Neuronal stem cell (in vitro differentiated cells): ENCODE measurements around the gene ECSIT.

Experiments used
- DNase-seq: peaks from one replicate; pipeline ENCODE4 v3.0.0-alpha.2; 2013; ENCODE audit warnings: low spot score
- H2AFZ ChIP-seq: one replicate; pipeline ENCODE4 v1.6.1; 2013; ENCODE audit warnings: mild to moderate bottlenecking, low read length, inconsistent platforms
- H2AK5ac ChIP-seq: 2 replicates; pipeline ENCODE4 v1.6.1; 2013; ENCODE audit warnings: low read depth, mild to moderate bottlenecking, inconsistent platforms, low read length, moderate library complexity, mixed read lengths
- H2BK120ac ChIP-seq: 2 replicates; pipeline ENCODE4 v1.6.1; 2013; ENCODE audit warnings: low read depth, mild to moderate bottlenecking, inconsistent platforms, low read length, moderate library complexity, mixed read lengths
- H2BK12ac ChIP-seq: one replicate; pipeline ENCODE4 v1.6.1; 2013; ENCODE audit warnings: low read length, inconsistent platforms
- H2BK15ac ChIP-seq: 2 replicates; pipeline ENCODE4 v1.6.1; 2013; ENCODE audit warnings: mild to moderate bottlenecking, low read length, inconsistent platforms, mixed read lengths
- H2BK5ac ChIP-seq: one replicate; pipeline ENCODE4 v1.6.1; 2013; ENCODE audit warnings: inconsistent platforms, mild to moderate bottlenecking, low read length, moderate library complexity
- H3K14ac ChIP-seq: one replicate; pipeline ENCODE4 v1.6.1; 2013; ENCODE audit warnings: low read length, inconsistent platforms
- H3K18ac ChIP-seq: 2 replicates; pipeline ENCODE4 v1.6.1; 2013; ENCODE audit warnings: low read length, inconsistent platforms
- H3K23ac ChIP-seq: 2 replicates; pipeline ENCODE4 v1.6.1; 2013; ENCODE audit warnings: low read depth, mild to moderate bottlenecking, mixed read lengths, low read length, inconsistent platforms; ENCODE audit not compliant: poor library complexity
- H3K27ac ChIP-seq: replicated peaks from 3 replicates; pipeline ENCODE4 v1.5.1; 2013; ENCODE audit warnings: low read length, inconsistent platforms
- H3K27me3 ChIP-seq, 3 experiments: 2 replicates each; pipeline ENCODE4 v1.6.1; 2013; ENCODE audit warnings: low read length in 3 of 3, mild to moderate bottlenecking in 2 of 3, inconsistent platforms in 1 of 3, low read depth in 1 of 3, mixed read lengths in 1 of 3, moderate library complexity in 1 of 3; ENCODE audit not compliant: control insufficient read depth in 3 of 3, insufficient read depth in 3 of 3
- H3K36me3 ChIP-seq, 2 donors: replicated peaks in 1 of 2; 2 replicates each; pipeline ENCODE4 v1.6.1; 2013; ENCODE audit warnings: low read length in 2 of 2; ENCODE audit not compliant: control insufficient read depth in 2 of 2, insufficient read depth in 2 of 2
- H3K4ac ChIP-seq: 2 replicates; pipeline ENCODE4 v1.6.1; 2013; ENCODE audit warnings: inconsistent platforms, mild to moderate bottlenecking, low read length, moderate library complexity
- H3K4me1 ChIP-seq, 2 donors: 1 replicate in 1 of 2; 2 replicates in 1 of 2; pipeline ENCODE4 v1.6.1; 2013; ENCODE audit warnings: low read length in 2 of 2, low read depth in 1 of 2; ENCODE audit not compliant: control insufficient read depth in 2 of 2, insufficient read depth in 1 of 2
- H3K4me2 ChIP-seq: one replicate; pipeline ENCODE4 v1.6.1; 2013; ENCODE audit warnings: mild to moderate bottlenecking, low read length, inconsistent platforms; ENCODE audit not compliant: insufficient read depth, poor library complexity, severe bottlenecking
- H3K4me3 ChIP-seq, 2 donors: 2 replicates each; pipeline ENCODE4 v1.5.1; 2013; ENCODE audit warnings: low read length in 2 of 2, mild to moderate bottlenecking in 2 of 2, inconsistent platforms in 1 of 2, moderate library complexity in 1 of 2
- H3K79me1 ChIP-seq: one replicate; pipeline ENCODE4 v1.6.1; 2013; ENCODE audit warnings: low read depth, mild to moderate bottlenecking, inconsistent platforms, low read length, moderate library complexity
- H3K9ac ChIP-seq: one replicate; pipeline ENCODE4 v1.6.1; 2013; ENCODE audit warnings: mild to moderate bottlenecking, low read depth, low read length, inconsistent platforms; ENCODE audit not compliant: poor library complexity
- H3K9me3 ChIP-seq, 2 donors: replicated peaks in 1 of 2; 2 replicates each; pipeline versions ENCODE3 to v1.6.1; 2013; ENCODE audit warnings: low read length in 2 of 2, mild to moderate bottlenecking in 2 of 2, inconsistent platforms in 1 of 2, low read depth in 1 of 2, mixed read lengths in 1 of 2, moderate library complexity in 1 of 2; ENCODE audit not compliant: control insufficient read depth in 2 of 2, insufficient read depth in 1 of 2
- H4K8ac ChIP-seq: one replicate; pipeline ENCODE4 v1.6.1; 2013; ENCODE audit warnings: low read depth, mild to moderate bottlenecking, inconsistent platforms, low read length, moderate library complexity
- H4K91ac ChIP-seq: one replicate; pipeline ENCODE4 v1.6.1; 2013; ENCODE audit warnings: low read length, low read depth, mild to moderate bottlenecking, inconsistent platforms; ENCODE audit not compliant: poor library complexity
- WGBS, 2 donors: extraction: QIAGEN DNeasy Blood & Tissue Kit; methylation state at CpG; one replicate each; pipeline ENCODE4 v1.1.7; 2013; ENCODE audit warnings: missing lambda C conversion rate in 2 of 2, mixed read lengths in 1 of 2; ENCODE audit not compliant: insufficient read length in 2 of 2, insufficient replicate concordance in 1 of 2; ENCODE audit errors: extremely low coverage in 2 of 2; 5-methylcytosine and 5-hydroxymethylcytosine counted together

The ECSIT gene

DNA sequence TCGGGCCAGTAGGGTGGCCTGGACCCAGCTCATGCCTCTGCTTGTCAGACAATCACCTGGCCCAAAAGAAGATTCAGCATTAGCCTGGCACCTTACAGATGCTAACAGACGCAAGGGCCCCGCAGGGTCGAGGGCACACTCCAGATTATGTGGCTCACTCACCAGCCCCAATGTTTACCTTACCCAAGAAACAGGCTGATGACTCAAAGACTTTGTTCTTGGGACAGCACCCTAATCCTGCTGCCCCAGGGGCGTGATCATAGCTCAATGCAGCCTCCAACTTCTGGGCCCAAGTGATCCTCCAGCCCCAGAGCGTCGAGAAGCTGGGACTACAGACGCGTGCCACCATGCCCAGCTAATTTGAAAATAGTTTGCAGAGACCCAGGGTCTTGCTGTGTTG is 9.8 kb downstream of the ECSIT start:
- no CpG with 5 or more reads among the region's 9 CpGs for WGBS, 2 donors
- H3K4ac ChIP-seq = no peak overlapping the region
- no peak overlapping the region for H2BK12ac ChIP-seq
- no peak overlapping the region for H2BK15ac ChIP-seq
- DNase-seq = no peak
- no peak overlapping the region for H2BK120ac ChIP-seq
- no peak overlapping the region for H2AK5ac ChIP-seq
- no peak overlapping the region for H3K18ac ChIP-seq
- no peak overlapping the region for H2BK5ac ChIP-seq
- no peaks in the 10 kb centered on the region for H3K79me1 ChIP-seq
- H4K91ac ChIP-seq = no peak overlapping the region
- H3K4me2 ChIP-seq = no peak overlapping the region
- no peak overlapping the region for H3K23ac ChIP-seq
- no peak overlapping the region for H3K9ac ChIP-seq
- H3K4me1 ChIP-seq = no peaks in the 10 kb centered on the region
- peaks cover 0 to 14% of the 10 kb centered on the region in 2 donors for H3K36me3 ChIP-seq
- H3K14ac ChIP-seq = no peak overlapping the region
- H3K27ac ChIP-seq = no peak overlapping the region
- no peak overlapping the region for H4K8ac ChIP-seq
- H2AFZ ChIP-seq = no peak overlapping the region
- no peaks in the 10 kb centered on the region for H3K27me3 ChIP-seq
- no peak overlapping the region for H3K4me3 ChIP-seq
- no peaks in the 10 kb centered on the region for H3K9me3 ChIP-seq

DNA sequence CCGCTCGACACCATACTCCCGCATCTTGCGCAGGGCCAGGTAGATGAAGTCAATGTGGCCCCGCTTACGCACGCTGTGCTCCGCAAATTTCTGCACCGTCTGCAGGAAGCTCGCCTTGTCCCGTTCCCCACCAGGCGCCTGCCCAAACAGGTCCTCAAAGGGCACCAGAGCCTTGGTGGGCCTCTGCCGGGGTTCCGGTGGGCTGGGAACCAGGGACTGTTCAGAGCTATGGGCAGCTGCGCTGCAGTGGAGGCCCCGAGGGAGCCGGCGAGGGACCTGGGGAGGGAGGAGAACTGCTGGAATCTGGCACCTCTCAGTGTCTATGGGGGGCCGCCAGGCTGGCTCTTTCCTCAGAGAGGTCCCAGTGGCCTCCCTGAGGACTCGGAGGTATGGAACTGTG is 15.0 kb downstream of the ECSIT start:
- no peak overlapping the region for H3K4me3 ChIP-seq
- WGBS, 2 donors = no CpG with 5 or more reads among the region's 20 CpGs
- no peak overlapping the region for H3K23ac ChIP-seq
- H2BK120ac ChIP-seq = no peak overlapping the region
- no peaks in the 10 kb centered on the region for H3K9me3 ChIP-seq
- H3K18ac ChIP-seq = no peak overlapping the region
- H3K14ac ChIP-seq = no peak overlapping the region
- H2BK15ac ChIP-seq = no peak overlapping the region
- H2AK5ac ChIP-seq = no peak overlapping the region
- no peak overlapping the region for H3K27ac ChIP-seq
- H4K91ac ChIP-seq = no peak overlapping the region
- H2AFZ ChIP-seq = no peak overlapping the region
- H2BK12ac ChIP-seq = peak overlapping the region; percentile 22
- no peaks in the 10 kb centered on the region for H3K79me1 ChIP-seq
- H3K4me1 ChIP-seq = no peaks in the 10 kb centered on the region
- no peak overlapping the region for H3K4me2 ChIP-seq
- peaks cover 8 to 30% of the 10 kb centered on the region in 2 donors for H3K36me3 ChIP-seq
- H3K9ac ChIP-seq = peak overlapping the region; percentile 4
- no peak overlapping the region for H3K4ac ChIP-seq
- H2BK5ac ChIP-seq = no peak overlapping the region
- H3K27me3 ChIP-seq = no peaks in the 10 kb centered on the region
- no peak overlapping the region for H4K8ac ChIP-seq
- no peak for DNase-seq

DNA sequence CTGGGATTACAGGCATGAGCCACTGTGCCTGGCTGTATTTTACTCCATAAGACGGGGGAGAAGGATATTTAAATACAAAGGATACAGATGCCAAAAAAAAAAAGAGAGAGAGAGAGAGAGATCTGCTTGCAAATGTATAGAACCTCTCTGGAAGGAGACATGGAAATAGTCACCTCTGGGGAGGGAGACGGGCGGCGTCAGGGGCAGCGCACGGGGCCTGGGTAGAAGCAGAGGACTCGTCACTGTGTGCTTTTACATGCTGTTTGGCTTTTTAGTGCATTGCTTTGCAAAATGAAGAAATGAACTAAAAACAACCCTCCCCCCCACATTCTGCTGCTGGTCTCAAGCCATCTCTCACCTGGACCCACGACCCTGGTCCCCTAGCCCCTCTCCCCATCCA is 18.5 kb downstream of the ECSIT start:
- Histone ChIP-seq H3K4me1 (peaks cover 5 to 6% of the 10 kb centered on the region in 2 donors), H3K79me1 (no peaks in the 10 kb centered on the region), H3K18ac (no peak overlapping the region), H2BK12ac (no peak overlapping the region), H3K23ac (no peak overlapping the region), H2AK5ac (no peak overlapping the region), H2AFZ (no peak overlapping the region), H3K9me3 (no peaks in the 10 kb centered on the region), H3K36me3 (peaks cover 11 to 24% of the 10 kb centered on the region in 2 donors), H3K4me3 (no peak overlapping the region), H3K4me2 (no peak overlapping the region), H3K27me3 (no peaks in the 10 kb centered on the region), H3K27ac (no peak overlapping the region), H4K8ac (no peak overlapping the region), H3K4ac (no peak overlapping the region), H3K9ac (no peak overlapping the region), H4K91ac (no peak overlapping the region), H3K14ac (no peak overlapping the region), H2BK15ac (no peak overlapping the region), H2BK120ac (no peak overlapping the region), H2BK5ac (no peak overlapping the region)
- WGBS, 2 donors = no CpG with 5 or more reads among the region's 8 CpGs
- no peak for DNase-seq

GRCh38 chr19:11507370-11508078 is 21.4 kb downstream of the ECSIT start:
- Histone ChIP-seq H3K4ac (no peak overlapping the region), H3K79me1 (no peaks in the 10 kb centered on the region), H3K27ac (no peak overlapping the region), H2BK15ac (no peak overlapping the region), H3K18ac (no peak overlapping the region), H2BK120ac (no peak overlapping the region), H3K9me3 (no peaks in the 10 kb centered on the region), H3K4me3 (peak overlapping the region in 1 of 2 donors; percentile 53), H3K23ac (peak overlapping the region; percentile 2), H3K4me2 (no peak overlapping the region), H3K14ac (no peak overlapping the region), H3K27me3 (no peaks in the 10 kb centered on the region), H2AFZ (no peak overlapping the region), H4K91ac (no peak overlapping the region), H2BK12ac (no peak overlapping the region), H3K4me1 (peaks cover 9 to 10% of the 10 kb centered on the region in 2 donors), H3K36me3 (peaks cover 5 to 15% of the 10 kb centered on the region in 2 donors), H2BK5ac (no peak overlapping the region), H2AK5ac (no peak overlapping the region), H3K9ac (no peak overlapping the region), H4K8ac (no peak overlapping the region)
- no CpG with 5 or more reads among the region's 18 CpGs for WGBS, 2 donors
- DNase-seq = no peak
